Endothelial cell of umbilical vein (primary cell): ENCODE data around the gene LRCH3. TPM values are rescaled to one million over a fixed set of nuclear protein-coding genes. Genes with fewer than 3 reads are reported as not detected.

Experiments used
- BruUV-seq: library from RNA; stranded (reverse); fragments of 400-500 nt; replicated peaks from 2 replicates; lab custom pipeline; 2021; lab: Mats Ljungman, UMichigan
- CTCF ChIA-PET: fragments of 300-600, 350-600 bp; sonication (Branson Sonifier 250); formaldehyde crosslinking; loops from one replicate; lab custom pipeline; 2021; ENCODE audit warnings: antibody characterized with exemption, inconsistent platforms; lab: Charles Lee
- POLR2A ChIA-PET: fragments of 300-600, 350-600 bp; sonication (Branson Sonifier 250); formaldehyde crosslinking; loops from one replicate; lab custom pipeline; 2021; ENCODE audit warnings: antibody characterized with exemption, inconsistent platforms; lab: Charles Lee
- DNase-seq: peaks from one replicate; pipeline ENCODE4 v3.0.0-alpha.2; 2011; ENCODE audit warnings: low read depth, low spot score
- FAIRE-seq: peaks from 2 replicates; lab custom pipeline; 2011; peaks lifted over from hg19 to GRCh38; lab: Jason Lieb, UNC
- H2AFZ ChIP-seq: 2 replicates; pipeline ENCODE4 v1.6.0; 2012; ENCODE audit warnings: low read depth, low read length, control low read depth, inconsistent platforms
- H3K27ac ChIP-seq: 2 replicates; pipeline ENCODE4 v1.5.1; 2011; ENCODE audit warnings: low read depth, mild to moderate bottlenecking, control low read depth, low read length, moderate library complexity; ENCODE audit not compliant: insufficient read depth
- H3K27me3 ChIP-seq, 2 experiments: 2 replicates each; pipeline versions ENCODE4 v1.6.0 to v1.6.1; 2011; ENCODE audit warnings: low read length in 2 of 2, mixed read lengths in 1 of 2; ENCODE audit not compliant: control insufficient read depth in 2 of 2, insufficient read depth in 2 of 2
- H3K36me3 ChIP-seq, 2 experiments: 2 replicates in 1 of 2; 3 replicates in 1 of 2; pipeline ENCODE4 v1.5.1; 2011; ENCODE audit warnings: low read length in 2 of 2, mild to moderate bottlenecking in 1 of 2, moderate library complexity in 1 of 2; ENCODE audit not compliant: control insufficient read depth in 2 of 2, insufficient read depth in 2 of 2; ENCODE audit errors: extremely low read depth in 1 of 2
- H3K4me1 ChIP-seq: 3 replicates; pipeline ENCODE4 v1.5.1; 2011; ENCODE audit warnings: mild to moderate bottlenecking, low read length; ENCODE audit not compliant: control insufficient read depth, insufficient read depth; ENCODE audit errors: extremely low read depth
- H3K4me2 ChIP-seq: 2 replicates; pipeline ENCODE4 v1.6.1; 2011; ENCODE audit warnings: low read length, control low read depth, mixed read lengths; ENCODE audit not compliant: insufficient read depth
- H3K4me3 ChIP-seq, 3 experiments: fragments of 200-600 bp in 1 of 3; sonication (generic), shearing (Covaris generic) in 1 of 3; replicated peaks in 1 of 3; 2 replicates each; pipeline ENCODE4 v1.5.1; 2011 to 2016; ENCODE audit warnings: control low read depth in 3 of 3, low read length in 3 of 3, mild to moderate bottlenecking in 2 of 3, inconsistent platforms in 1 of 3, low read depth in 1 of 3, moderate library complexity in 1 of 3; ENCODE audit not compliant: insufficient read depth in 1 of 3
- H3K79me2 ChIP-seq: 2 replicates; pipeline ENCODE4 v1.6.0; 2012; ENCODE audit warnings: low read length, inconsistent platforms; ENCODE audit not compliant: control insufficient read depth, insufficient read depth
- H3K9ac ChIP-seq: replicated peaks from 2 replicates; pipeline ENCODE3; 2011; ENCODE audit warnings: low read length, control low read depth; ENCODE audit not compliant: insufficient read depth; ENCODE audit errors: extremely low read depth
- H3K9me1 ChIP-seq: replicated peaks from 3 replicates; pipeline ENCODE4 v1.6.0; 2011; ENCODE audit warnings: mild to moderate bottlenecking, low read length; ENCODE audit not compliant: control insufficient read depth, insufficient read depth; ENCODE audit errors: extremely low read depth
- H3K9me3 ChIP-seq: replicated peaks from 2 replicates; pipeline ENCODE4 v1.5.1; 2012; ENCODE audit warnings: low read length, inconsistent platforms; ENCODE audit not compliant: control insufficient read depth, insufficient read depth
- H4K20me1 ChIP-seq: replicated peaks from 2 replicates; pipeline ENCODE3; 2011; ENCODE audit warnings: mild to moderate bottlenecking, low read length; ENCODE audit not compliant: control insufficient read depth, insufficient read depth; ENCODE audit errors: extremely low read depth
- CTCF ChIP-seq, 2 donors: IDR thresholded peaks; 1 replicate in 1 of 2; 2 replicates in 1 of 2; pipeline ENCODE4 v1.5.1; 2011; ENCODE audit warnings: low read length in 2 of 2, mild to moderate bottlenecking in 2 of 2, moderate library complexity in 2 of 2, control low read depth in 1 of 2, inconsistent platforms in 1 of 2, low read depth in 1 of 2; ENCODE audit not compliant: insufficient read depth in 1 of 2; ENCODE audit errors: extremely low read depth in 1 of 2
- EZH2 ChIP-seq: IDR thresholded peaks from 2 replicates; pipeline ENCODE4 v1.6.1; 2012; ENCODE audit warnings: borderline replicate concordance, low read depth, mild to moderate bottlenecking, moderate library complexity, low read length, inconsistent platforms; ENCODE audit not compliant: severe bottlenecking
- FOS ChIP-seq: IDR thresholded peaks from 2 replicates; pipeline ENCODE4 v1.6.1; 2011; ENCODE audit warnings: mild to moderate bottlenecking, low read length, moderate library complexity, borderline replicate concordance; ENCODE audit not compliant: insufficient read depth
- GATA2 ChIP-seq: IDR thresholded peaks from 2 replicates; pipeline ENCODE4 v1.7.0; 2011; ENCODE audit warnings: low read depth, mild to moderate bottlenecking, moderate library complexity, mixed read lengths, low read length; ENCODE audit not compliant: insufficient read length, insufficient read depth
- JUN ChIP-seq: IDR thresholded peaks from 2 replicates; pipeline ENCODE4 v1.6.1; 2011; ENCODE audit warnings: borderline replicate concordance, low read depth; ENCODE audit not compliant: insufficient read length, insufficient read depth
- MAX ChIP-seq: IDR thresholded peaks from 2 replicates; pipeline ENCODE4 v1.6.1; 2011; ENCODE audit not compliant: insufficient read depth, insufficient read length
- MYC ChIP-seq: IDR thresholded peaks from one replicate; pipeline ENCODE4 v1.6.1; 2011; ENCODE audit warnings: mild to moderate bottlenecking, low read depth, low read length
- POLR2A ChIP-seq: IDR thresholded peaks from 2 replicates; pipeline ENCODE4 v1.6.1; 2012; ENCODE audit warnings: low read depth, mild to moderate bottlenecking, control low read depth, low read length
- POLR2AphosphoS5 ChIP-seq: IDR thresholded peaks from 2 replicates; pipeline ENCODE4 v1.6.1; 2012; ENCODE audit warnings: low read depth, mild to moderate bottlenecking, control low read depth, low read length, moderate library complexity; ENCODE audit not compliant: insufficient read depth
- dilution Hi-C: fragments of 300-500 bp; cut with MboI; formaldehyde crosslinking; loops from one replicate; pipeline ENCODE4 v1.15.0; 2019; ENCODE audit warnings: low sequenced_read_pairs; ENCODE audit not compliant: extremely low pct_ligation_motif_present
- intact Hi-C: fragments of 100-400 bp; cut with micrococcal nuclease; formaldehyde crosslinking; loops from one replicate; pipeline ENCODE4 v1.10.0; 2022
- polyA plus RNA-seq, 4 experiments: library from polyadenylated mRNA; depleted of rRNA in 3 of 4; stranded (reverse) in 3 of 4; unstranded in 1 of 4; fragments of >200 nt; gene quantifications; 2 replicates each; pipeline versions ENCODE4 v1.2.1 to v1.2.3, GENCODE V29; 2011 to 2012; ENCODE audit warnings: missing spikeins in 1 of 4
- total RNA-seq: library from RNA; stranded (reverse); gene quantifications from 2 replicates; pipeline ENCODE4 v1.2.3, GENCODE V29; 2021

The LRCH3 gene
- total and polyA plus RNA-seq, 2 donors (not counting 3 experiments of a cell fraction or from before 2014, with no cell fraction given): 43.9 to 60.3 TPM

- Histone ChIP-seq H3K79me2 (no peaks in the 10 kb centered on the region), H3K27ac (no peak overlapping the region), H3K36me3 (peaks cover 10 to 31% of the 10 kb centered on the region in 2 experiments), H3K4me3 (no peak overlapping the region), H3K27me3 (no peaks in the 10 kb centered on the region), H3K4me1 (no peaks in the 10 kb centered on the region), H4K20me1 (no peaks in the 10 kb centered on the region), H3K9me3 (no peaks in the 10 kb centered on the region), H3K9ac (no peak overlapping the region), H2AFZ (no peak overlapping the region), H3K9me1 (no peaks in the 10 kb centered on the region), H3K4me2 (no peak overlapping the region)
- no TSS peak for BruUV-seq
- FAIRE-seq (no peak), DNase-seq (peak; percentile 5)
- TF ChIP-seq MAX (no peak), EZH2 (no peak), FOS (no peak), CTCF (IDR thresholded peaks at IDR 0.05; ENCODE audit: extremely low read depth in 1 of 2, insufficient read depth in 1 of 2, low read depth in 1 of 2, low read length in 2 of 2) (no peak), POLR2A (no peak), MYC (no peak), POLR2AphosphoS5 (no peak), GATA2 (no peak), JUN (no peak)
- ChIA-PET POLR2A (no interaction called here), CTCF (no interaction called here)
- dilution Hi-C loops (no loop called here), intact Hi-C loops (no loop called here)
Measured at GRCh38 chr3:197854596-197855343, 63.7 kb downstream of the LRCH3 start.
